Upper lobe of right lung (tissue), 1 donor: Measurements from ENCODE around the gene NFE2L1. TPM values are rescaled to one million over a fixed set of nuclear protein-coding genes. Genes with fewer than 3 reads are reported as not detected.
"Not testable (repeated sequence)": the region's sequence is repeated elsewhere in the genome, so short reads cannot be mapped to it uniquely, and the experiment has no call there.

ENCODE experiments used
- ATAC-seq: fragments of 200-7000 bp; cut with Tn5 transposase; one replicate; pipeline ENCODE4 v1.9.1; 2020; ENCODE audit warnings: mild to moderate bottlenecking, moderate library complexity
- DNase-seq: peaks from one replicate; pipeline ENCODE4 v3.0.0-alpha.2; 2020
- H3K27ac ChIP-seq: fragments of 200-600 bp; one replicate; pipeline ENCODE4 v1.8.0; 2022
- H3K27me3 ChIP-seq: fragments of 200-600 bp; one replicate; pipeline ENCODE4 v1.8.0; 2022; ENCODE audit warnings: mild to moderate bottlenecking
- H3K36me3 ChIP-seq: fragments of 200-600 bp; one replicate; pipeline ENCODE4 v1.8.0; 2022
- H3K4me1 ChIP-seq: fragments of 200-600 bp; one replicate; pipeline ENCODE4 v1.8.0; 2022
- H3K4me3 ChIP-seq: fragments of 200-600 bp; one replicate; pipeline ENCODE4 v1.8.0; 2022; ENCODE audit warnings: mild to moderate bottlenecking
- H3K9me3 ChIP-seq: fragments of 200-600 bp; one replicate; pipeline ENCODE4 v1.8.0; 2022
- CTCF ChIP-seq: fragments of 200-600 bp; IDR thresholded peaks from one replicate; pipeline ENCODE4 v1.8.0; 2022; ENCODE audit warnings: antibody characterized with exemption
- intact Hi-C: fragments of 100-400 bp; cut with DNase I; formaldehyde crosslinking; loops from one replicate; pipeline ENCODE4 v1.11.0; 2022
- total RNA-seq: library from RNA; stranded (reverse); fragmentation: NEBNext Ultra II Directional; extraction: Animal tissue kit (Norgen Biotek cat#: 25700); gene quantifications from one replicate; pipeline ENCODE4 v1.2.1, GENCODE V29; 2021
- donor health status: DM: no; HTN: yes; CAD: no; lungs with severe emphysema.

The NFE2L1 gene
- total RNA-seq, 1 donor from 2014 or later: 201 TPM

- ATAC-seq: no peak
- H3K4me1 ChIP-seq: peaks cover 6% of the 10 kb centered on the region
- intact Hi-C loops: no loop called here
- no peaks in the 10 kb centered on the region for H3K36me3 ChIP-seq
- no peak overlapping the region for H3K4me3 ChIP-seq
- no peak for TF ChIP-seq CTCF
- H3K27me3 ChIP-seq: no peaks in the 10 kb centered on the region
- no peak for DNase-seq
- H3K9me3 ChIP-seq: no peaks in the 10 kb centered on the region
- H3K27ac ChIP-seq: no peak overlapping the region
These were observed 16.2 kb upstream of the NFE2L1 start for GRCh38 chr17:48031966-48032365.

- H3K4me3 ChIP-seq, H3K27ac ChIP-seq, intact Hi-C loops, ATAC-seq, DNase-seq, H3K9me3 ChIP-seq, H3K36me3 ChIP-seq, H3K27me3 ChIP-seq: not testable (repeated sequence)
- H3K4me1 ChIP-seq: peaks cover 12% of the 10 kb centered on the region
These were observed 13.4 kb upstream of the NFE2L1 start for GRCh38 chr17:48034734-48035133.

GRCh38 chr17:48036693-48037035 is 11.5 kb upstream of the NFE2L1 start:
- Histone ChIP-seq H3K27me3 (no peaks in the 10 kb centered on the region), H3K36me3 (no peaks in the 10 kb centered on the region), H3K27ac (no peak overlapping the region), H3K9me3 (no peaks in the 10 kb centered on the region), H3K4me1 (peaks cover 12% of the 10 kb centered on the region), H3K4me3 (peak overlapping the region; percentile 74)
- no peak for TF ChIP-seq CTCF
- DNase-seq (no peak), ATAC-seq (no peak)
- intact Hi-C loops: no loop called here

GRCh38 chr17:48037036-48037837 is 10.9 kb upstream of the NFE2L1 start, which contains the start of gene COPZ2:
COPZ2 (minus strand) TSS chr17:48037797; CDS start chr17:48037777, 20 bp downstream.
- H3K36me3 ChIP-seq: no peaks in the 10 kb centered on the region
- H3K27me3 ChIP-seq: no peaks in the 10 kb centered on the region
- H3K4me3 ChIP-seq: peak within 1 kb of the TSS; percentile 74
- H3K27ac ChIP-seq: peak within 1 kb of the TSS; percentile 60
- TF ChIP-seq CTCF: peak; percentile 66
- ATAC-seq (peak; percentile 95), DNase-seq (peak; percentile 87)
- no peaks in the 10 kb centered on the region for H3K9me3 ChIP-seq
- H3K4me1 ChIP-seq: peaks cover 12% of the 10 kb centered on the region
- intact Hi-C loops: no loop called here

GRCh38 chr17:48037838-48038323 is 10.3 kb upstream of the NFE2L1 start:
- Histone ChIP-seq H3K9me3 (no peaks in the 10 kb centered on the region), H3K4me3 (peak overlapping the region; percentile 74), H3K4me1 (peaks cover 12% of the 10 kb centered on the region), H3K36me3 (no peaks in the 10 kb centered on the region), H3K27me3 (no peaks in the 10 kb centered on the region), H3K27ac (no peak overlapping the region)
- intact Hi-C loops: no loop called here
- DNase-seq: no peak
- peak; percentile 6 for ATAC-seq
- no peak for TF ChIP-seq CTCF

- no peaks in the 10 kb centered on the region for H3K9me3 ChIP-seq
- no peak overlapping the region for H3K4me3 ChIP-seq
- H3K36me3 ChIP-seq: no peaks in the 10 kb centered on the region
- peaks cover 12% of the 10 kb centered on the region for H3K4me1 ChIP-seq
- DNase-seq (no peak), ATAC-seq (no peak)
- H3K27ac ChIP-seq: no peak overlapping the region
- intact Hi-C loops: no loop called here
- no peaks in the 10 kb centered on the region for H3K27me3 ChIP-seq
- TF ChIP-seq CTCF: no peak
These were observed 9.5 kb upstream of the NFE2L1 start for GRCh38 chr17:48038687-48039086.
